T-helper 9 cell (primary cell): ENCODE data around the gene MAPK9.
A peak's percentile ranks its signal among the peaks of the same experiment; 100 is the strongest.

Source experiments
- DNase-seq: peaks from one replicate; pipeline ENCODE4 v3.0.0-alpha.2; 2020
- total RNA-seq, 2 donors: gene quantifications; one replicate each; lab custom pipeline; 2026; lab: John Stamatoyannopoulos, UW

The MAPK9 gene
- total RNA-seq: 36.9 to 53.0 reads per million in 2 donors

DNA sequence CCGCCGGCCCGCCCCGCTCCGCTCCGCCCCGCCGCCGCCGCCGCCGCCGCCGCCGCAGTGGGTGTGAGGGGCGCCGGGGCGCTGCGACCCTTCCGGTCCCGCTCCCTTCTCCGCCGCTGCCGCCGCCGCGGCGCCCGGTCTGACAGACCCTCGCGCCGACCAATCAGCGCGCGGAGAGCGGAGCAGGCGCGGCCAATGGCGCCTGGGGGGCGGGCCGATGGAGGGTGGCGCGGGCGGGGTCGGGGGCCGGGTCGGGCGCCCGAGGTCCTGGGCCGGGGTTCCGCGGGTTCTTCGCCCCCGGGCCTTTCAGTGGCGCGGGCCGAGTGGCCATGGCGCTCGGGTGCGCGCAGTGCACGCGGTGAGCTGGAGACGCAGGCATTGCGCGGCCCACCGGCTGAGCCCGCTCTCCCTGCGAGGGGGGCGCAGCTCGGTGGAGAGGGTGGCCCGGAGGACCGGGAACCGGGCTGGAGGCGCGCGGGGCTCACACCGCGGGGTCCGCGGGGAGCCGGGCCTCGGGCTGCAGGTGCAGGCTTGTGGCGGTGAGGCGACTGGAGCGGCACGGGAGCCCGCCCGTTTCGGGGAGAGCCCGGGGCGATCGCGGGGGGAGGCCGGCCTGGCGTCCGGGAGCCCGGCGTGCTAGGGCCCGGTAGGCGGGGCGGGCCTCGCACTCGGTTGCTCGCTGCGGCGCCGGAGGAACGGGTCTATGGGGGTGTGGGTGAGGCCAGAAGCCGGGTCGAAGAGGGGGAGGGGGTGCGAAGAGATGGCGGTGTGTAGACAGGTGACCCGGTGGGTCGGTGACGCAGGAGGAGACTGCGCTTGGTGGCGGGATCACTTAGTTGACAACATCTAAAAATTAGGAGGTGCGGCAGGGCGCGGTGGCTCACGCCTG is at the start of gene MAPK9:
Gene MAPK9 (minus strand): TSS at position 141 of the 889 bp plus-strand sequence. CDS start 11,522 bp downstream, outside the sequence.
- peak; percentile 82 for DNase-seq

DNA sequence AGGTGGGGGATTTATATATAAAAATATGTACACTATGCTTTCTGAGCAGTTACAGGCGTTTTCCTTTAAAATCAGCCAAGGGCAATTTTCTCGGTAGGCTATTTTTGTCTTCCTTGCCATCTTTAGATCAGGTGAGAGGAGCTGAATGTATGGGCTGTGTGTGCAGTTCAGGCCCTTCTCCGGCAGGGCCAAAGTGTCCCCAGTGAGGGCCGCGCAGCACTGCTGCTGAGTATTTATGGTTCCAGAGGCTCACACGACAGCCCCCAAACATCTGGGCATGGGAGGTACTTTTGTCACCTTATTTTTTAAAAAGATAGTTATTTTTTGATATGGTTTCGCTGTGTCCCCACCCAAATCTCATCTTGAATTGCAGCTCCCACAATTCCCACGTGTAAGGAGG is 49.7 kb upstream of the MAPK9 start:
- no peak for DNase-seq

DNA sequence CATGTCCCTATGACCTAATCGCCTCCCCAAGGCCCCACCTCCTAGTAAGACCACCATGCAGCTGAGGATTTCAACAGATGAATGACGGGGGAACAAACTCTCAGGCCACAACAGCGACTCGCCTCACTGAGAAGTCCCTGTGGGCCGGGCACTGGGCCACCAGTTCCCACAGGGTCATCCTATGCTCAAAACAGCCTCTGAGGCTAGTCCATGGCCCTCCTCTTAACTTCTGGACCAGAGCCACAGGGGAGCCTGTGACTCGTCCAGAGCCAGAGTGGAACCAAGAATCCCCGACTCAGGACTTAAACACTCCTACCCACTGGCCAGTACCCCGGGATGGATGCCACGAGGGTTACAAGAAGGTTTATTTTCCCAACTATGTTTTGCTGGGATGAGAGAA is 49.0 kb upstream of the MAPK9 start:
- DNase-seq: no peak

DNA sequence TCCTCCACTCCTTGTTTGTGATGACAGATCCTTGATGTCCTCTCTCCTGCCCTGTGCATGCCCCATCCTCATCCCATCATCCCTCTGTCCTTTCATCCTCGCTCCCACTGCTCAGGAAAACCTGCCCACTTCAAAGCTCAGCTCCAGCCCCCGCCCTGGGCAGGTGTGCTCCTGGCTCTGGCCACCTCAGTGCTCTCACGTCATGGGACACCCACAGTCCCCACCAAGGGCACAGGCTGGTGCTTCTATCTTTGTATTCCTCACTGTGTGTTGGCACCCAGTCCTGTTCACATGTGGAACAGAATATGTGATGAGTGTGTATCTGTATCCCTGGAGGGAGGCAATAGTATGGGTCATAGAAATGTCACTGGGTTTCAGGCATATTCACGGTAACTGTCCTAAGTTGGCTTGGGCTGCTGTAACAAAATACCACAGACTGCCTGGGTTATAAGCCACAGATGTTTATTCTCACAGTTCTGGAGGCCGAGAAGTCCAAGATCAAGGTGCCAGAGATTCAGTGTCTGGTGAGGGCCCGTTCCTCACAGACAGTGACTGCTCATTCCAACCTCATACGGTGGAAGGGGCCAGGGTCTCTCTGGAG is 47.8 kb upstream of the MAPK9 start:
- DNase-seq: no peak

DNA sequence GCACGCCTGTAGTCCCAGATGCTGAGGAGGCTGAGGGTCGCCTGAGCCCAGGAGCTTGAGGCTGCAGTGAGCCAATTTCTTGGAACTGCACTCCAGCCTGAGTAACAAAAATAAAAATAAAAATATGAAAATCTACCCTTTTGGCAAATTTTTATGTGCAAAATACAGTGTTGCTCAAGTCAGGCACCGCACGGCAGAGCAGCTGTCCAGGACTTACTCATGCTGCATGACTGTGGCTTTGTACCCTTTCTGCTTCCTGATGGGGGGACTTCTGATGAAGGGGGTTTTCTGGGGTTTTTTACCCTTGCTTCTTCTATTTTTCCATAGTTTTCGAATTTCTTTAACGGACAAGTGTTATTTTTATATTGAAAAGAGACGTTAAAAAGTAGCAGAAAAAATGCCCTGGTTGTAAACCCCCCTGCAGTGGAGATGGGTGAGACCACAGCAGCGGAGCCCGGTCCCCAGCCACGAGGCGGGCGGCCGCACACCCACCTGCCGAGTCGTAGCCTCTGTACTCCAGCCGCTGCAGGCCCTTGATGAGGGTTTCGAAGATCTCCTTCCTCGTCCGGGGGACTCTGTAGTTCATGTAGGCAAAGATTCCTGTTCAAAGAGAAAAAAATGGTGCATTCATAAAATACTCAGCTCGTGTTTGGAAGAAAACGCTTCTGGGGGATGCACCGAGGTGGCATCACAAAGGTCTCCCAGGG is 46.3 kb upstream of the MAPK9 start:
- no peak for DNase-seq

DNA sequence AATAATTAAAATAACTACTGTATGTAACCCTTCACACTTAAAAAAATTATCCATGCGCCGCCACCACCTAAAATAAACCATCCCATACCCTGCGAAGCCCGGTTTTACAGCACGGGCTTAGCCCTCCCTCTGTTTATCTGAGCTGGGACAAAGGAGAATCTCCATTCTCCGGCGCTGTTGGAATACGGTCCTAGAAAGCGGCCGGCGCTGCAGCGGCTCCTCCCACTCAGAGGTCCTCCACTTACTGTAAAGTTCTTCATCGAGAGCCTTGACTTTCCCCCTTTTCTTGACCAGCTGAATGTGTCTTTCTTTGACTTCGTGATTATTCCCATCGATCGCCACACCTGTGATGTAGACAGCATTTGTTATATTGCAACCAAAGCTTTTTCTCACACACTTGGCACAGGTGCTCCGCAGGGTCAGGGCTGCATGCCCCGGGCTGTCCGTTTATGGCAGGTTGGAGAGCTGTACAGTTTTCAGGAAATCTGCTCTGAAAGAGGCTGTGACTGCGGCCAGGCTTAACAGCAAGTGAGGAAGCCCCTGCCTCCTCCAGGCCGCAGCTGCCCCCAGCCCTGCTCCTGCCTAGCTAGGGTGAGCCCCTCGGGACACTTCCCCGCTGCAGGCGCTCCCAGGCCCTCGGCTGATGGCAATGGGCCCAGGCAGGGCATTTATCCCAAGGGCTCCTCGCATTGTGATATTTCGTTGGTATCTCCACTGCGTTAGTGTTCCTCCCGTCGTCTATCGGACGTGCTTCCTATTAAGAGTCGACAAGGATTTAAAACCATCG is 44.5 kb upstream of the MAPK9 start:
- DNase-seq: no peak

DNA sequence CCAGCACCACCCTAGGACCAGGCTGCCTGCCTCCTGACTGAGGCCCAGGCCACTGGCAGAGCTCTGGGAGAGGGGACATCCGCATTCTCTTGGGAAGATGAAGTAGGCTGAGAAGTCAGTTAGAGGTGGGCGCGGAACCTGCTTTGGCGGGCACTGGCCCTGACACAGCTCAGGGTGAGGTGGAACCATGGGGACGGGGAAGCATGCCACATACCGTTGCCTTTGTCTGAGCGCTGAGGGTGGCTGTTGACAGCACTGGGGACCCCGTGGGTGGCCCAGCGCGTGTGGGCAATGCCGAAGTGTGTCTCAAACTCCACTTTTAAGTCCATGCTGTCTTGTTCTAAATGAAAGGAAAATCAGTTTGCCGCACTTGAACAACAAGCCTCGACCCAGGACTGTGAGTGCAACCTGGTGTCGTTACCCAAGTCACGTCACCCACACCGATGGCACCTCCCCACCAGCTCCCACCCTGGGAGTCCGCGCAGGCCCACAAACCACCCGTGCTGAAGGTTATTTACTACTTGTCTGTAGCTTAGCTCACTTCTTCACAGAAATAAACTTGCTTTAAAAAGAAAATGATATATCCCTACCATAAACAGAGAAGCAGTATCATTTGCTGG is 43.8 kb upstream of the MAPK9 start:
- no peak for DNase-seq

DNA sequence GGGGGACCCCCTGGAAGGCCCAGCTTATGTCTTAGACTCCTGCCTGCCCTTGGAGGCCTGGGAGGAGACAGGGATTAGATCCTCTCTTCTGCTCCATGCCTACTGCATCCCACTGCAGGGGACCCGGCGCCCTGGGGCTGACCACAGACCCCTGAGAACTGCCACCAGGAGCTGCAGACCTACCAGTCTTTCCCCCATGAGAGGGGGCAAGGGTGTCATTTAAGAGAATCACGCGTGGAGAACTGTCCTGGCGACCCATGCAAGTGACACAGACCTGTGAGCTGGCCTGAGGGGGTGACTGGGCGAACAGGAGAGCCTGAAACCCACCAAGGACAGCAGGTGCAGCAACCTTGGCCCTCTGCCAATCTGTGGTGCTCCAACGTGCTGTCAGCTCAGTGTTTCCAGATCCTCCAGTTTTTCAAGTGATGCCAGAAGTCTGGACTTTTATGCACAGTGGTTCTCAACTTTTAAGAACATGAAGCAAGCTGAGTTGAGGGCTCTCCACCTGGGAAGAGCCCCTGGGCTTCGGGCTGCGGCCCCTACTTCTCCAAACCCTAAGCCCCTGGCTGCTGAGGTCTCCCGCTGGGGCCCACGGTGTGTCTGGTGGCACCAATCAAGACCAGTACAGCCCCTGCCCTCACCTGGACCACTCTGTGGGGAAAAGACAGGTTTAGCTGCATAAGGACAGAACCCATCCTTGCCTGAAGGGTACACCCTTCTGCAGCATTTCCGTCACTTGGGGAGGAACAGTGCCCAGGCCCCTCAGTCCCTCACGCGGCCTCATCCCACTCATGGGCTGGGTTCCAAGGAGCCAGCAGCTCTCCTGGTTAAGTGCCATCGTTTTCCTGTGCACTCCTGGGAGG is 43.1 kb upstream of the MAPK9 start:
- DNase-seq: no peak

DNA sequence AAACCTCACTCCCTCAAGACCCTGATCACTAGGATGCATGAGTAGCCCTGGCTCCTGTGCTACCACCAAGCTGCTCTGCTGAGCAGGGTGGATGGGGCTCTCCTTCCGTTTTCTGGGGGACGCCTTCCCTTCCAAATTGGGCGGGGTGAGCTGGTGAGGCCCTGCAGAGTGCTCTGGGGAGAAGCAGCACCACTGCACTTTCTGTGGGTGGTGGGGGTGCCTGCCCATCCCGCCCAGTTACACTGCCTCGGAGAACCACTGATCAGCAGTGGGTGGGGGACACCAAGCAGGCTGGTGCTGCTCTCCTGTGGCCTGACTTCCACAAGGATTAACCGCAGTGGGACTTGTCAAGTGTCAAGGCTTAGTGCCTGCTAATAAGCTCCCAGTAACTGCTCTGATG is 42.3 kb upstream of the MAPK9 start:
- no peak for DNase-seq

DNA sequence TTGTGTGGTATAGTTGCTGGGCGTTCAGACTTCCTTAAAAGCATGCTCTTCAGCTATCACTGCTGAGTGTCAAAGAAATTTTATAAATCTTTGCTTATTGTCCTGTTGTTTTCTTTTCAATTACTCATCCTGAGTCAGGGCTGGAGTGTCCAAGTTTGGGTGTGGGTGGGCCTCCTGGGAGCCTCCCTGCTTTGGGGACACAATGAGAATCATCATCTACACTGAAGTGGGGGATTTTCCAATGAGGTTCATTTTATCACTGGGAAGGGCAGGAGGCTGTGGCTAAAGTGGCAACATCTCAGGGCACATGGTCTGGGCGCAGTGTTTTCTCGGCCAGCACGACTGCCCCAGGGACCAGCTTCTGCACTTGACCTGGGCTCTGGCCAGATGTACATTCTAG is 41.8 kb upstream of the MAPK9 start:
- no peak for DNase-seq

DNA sequence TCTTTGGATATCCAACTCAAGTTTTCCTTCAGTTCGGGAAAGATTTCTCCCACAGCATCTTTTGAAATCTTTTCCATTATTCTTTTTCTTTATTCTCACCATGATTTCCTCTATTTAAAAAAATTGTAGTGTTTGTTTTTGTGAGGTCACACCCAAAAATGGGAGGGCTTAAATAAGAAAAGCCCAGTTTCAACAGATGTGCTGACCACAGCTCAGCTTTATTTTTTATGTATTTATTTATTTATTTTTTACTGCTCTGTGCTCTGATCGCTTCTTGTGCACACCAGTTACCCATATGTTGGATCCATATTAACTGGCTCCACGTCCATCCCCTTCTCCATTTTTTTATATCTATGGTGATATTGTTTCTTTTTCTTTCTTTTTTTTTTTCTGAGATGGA is 41.0 kb upstream of the MAPK9 start:
- DNase-seq: no peak

DNA sequence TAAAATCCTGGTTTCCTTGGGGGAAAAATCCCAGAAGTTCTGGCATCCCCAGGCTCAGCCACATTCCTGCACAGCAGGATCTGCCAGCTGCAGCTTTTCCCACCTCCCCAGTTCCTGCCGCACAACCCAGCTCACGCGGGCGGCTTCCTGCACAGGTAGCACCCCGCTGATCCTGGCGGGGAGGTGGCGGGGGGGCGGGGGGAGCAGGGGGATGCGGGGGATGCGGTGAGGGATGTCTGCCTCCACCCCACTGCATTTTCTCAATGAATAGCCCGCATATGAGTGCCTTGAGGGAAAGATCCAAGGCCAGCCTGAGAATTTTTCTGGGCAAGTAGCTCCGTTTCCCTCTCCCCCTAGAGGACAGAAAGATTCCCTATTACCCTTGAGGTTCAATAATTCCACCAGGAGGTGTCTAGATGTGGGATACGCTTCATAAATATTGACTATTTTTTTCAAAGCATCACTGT is 40.2 kb upstream of the MAPK9 start:
- DNase-seq: no peak

DNA sequence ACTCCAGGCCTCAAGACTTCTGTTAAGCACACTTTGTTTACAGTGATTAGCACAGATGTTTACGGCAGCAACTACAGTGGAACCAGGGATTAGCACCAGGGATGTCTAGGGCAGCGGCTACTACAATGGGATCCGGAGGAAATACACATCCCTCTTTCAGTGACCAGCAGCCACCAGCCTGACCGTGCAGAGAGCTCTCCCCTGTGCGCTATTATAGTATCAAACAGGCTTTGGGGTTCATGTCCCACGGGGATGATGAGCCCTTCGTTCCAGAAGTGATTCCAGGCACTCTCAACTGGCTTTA is 39.7 kb upstream of the MAPK9 start:
- no peak for DNase-seq

DNA sequence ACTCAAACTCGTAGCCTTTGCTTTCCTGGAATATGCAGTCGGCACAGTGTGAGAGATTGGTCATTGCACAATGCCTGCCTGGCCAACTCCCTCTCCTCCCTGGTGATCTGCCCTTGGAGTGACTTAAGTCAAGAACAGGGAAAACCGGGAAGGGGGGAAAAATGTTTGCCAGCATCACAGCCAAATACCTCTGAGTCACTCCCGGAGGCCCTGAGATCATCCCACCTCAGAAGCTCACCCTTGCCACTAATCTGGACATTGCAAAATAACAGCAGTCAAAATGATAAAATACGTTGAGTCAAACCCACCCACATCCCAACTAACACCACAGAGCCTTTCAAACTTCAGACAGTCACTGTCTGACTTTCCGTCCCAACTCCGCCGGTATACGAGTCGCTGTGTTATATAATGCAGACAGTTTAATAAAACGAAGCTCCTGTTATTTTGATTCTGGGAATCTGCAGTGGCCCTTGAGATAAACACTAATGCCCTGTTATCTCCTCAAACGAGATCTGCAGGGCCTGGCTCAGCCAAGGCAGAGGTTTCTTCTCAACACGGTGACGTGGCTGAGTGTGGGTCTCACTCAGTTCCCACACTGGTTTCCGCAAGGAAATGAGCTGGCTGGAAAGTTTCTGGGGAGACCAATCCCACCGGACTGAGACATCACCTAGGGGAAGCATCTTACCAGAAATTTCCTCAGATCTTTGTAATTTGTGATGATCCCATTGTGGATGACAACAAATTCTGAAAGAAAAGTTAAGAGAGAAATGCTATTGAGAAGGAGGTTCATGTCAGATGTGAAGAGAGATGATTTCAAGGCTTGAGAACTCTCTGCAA is 39.1 kb upstream of the MAPK9 start:
- DNase-seq: no peak

DNA sequence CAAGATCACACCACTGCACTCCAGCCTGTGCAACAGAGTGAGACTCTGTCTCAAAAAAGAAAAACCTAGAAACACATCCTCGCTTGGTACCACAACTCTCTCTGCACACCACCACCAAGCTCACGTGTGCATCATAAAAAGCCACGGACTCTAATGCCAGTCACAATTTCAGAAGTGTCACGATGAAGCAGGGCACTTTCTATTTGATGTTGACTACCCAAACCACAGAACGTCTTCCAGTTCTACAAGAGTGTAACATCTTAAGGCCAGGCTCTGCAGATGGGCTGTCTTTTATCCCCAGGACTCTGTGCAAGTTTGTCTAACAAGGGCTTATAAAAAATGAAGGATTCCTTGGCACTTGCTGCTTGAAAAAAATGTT is 38.4 kb upstream of the MAPK9 start:
- DNase-seq: no peak

DNA sequence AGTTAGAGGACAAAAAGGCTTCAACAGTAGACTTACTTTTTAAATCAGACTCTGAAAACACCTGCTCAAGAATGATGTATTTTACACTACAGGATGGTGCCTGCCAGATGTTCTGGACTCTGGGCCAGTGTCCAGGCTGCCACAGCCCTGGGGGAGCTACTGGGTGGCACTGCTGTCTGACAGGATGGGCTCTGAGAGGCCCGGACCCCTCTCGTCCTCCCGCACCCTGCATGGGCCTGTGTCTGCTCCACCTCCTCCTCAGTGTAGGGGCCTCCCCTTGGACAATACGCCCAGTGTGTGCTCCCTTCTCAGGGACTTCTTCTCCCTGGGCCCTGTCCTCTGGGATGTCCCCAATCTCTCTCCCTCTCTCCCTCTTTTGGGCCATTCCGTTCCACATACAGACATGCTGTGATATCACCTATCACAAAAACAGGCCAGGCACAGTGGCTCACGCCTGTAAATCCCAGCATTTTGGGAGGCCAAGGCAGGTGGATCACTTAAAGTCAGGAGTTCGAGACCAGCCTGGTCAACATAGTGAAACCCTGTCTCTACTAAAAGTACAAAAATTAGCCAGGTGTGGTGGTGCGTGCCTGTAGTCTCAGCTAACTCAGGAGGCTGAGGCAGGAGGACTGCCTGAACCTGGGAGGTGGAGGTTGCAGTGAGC is 37.9 kb upstream of the MAPK9 start:
- DNase-seq: no peak

DNA sequence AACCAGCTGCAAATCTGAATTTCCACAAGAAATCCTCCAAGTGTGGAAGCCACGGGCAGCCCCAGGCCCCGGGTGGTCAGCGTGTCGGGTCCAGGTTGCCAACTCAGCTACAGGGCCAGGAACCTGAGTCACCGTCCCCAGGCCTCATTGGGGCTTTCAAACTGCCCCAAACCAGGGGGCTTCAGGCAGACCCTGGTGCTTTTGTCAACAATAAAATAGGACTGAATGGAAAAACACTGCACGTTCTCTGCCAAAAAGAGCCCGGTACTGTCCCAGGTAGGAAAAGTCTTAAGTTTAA is 37.2 kb upstream of the MAPK9 start:
- DNase-seq: no peak

DNA sequence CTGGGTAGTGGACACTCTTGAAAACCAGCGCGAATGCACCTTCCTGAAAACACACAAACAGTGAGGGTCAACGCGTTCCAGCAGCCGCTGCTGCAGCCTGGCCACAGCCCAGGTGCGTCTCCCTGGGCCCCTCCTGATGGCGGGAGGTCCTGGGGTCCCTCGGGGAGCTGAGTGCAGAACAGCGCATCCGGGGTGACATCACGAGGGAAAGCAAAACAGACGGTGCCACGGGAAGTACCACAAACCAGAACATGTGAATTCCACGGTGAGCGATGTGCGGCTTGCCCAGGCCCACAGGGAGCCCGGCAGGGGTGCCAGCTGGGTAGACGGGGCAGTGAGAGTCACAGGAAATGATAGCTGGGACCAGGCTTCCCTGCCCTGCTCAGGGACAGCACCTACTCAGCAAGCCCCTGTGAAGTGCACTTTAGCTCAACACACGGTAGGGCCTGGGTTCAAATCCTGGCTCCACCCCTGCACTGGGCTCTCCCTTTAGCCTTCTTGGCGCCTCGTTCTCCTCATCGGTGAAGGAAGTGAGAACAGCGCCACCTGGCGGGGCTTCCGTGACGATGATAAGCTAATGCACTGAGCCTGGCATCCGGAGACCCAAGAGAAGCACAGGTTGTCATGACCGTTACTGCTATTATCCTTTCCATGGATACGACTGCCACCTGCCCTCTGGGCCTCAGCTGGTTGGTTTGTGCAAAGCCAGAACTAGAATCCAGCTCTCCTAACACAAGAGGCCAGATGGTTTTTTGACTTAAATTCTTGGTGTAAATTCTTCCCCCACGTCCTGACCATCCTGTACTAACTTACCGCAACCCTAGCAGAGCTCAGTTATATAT is 36.6 kb upstream of the MAPK9 start:
- DNase-seq: peak; percentile 83

DNA sequence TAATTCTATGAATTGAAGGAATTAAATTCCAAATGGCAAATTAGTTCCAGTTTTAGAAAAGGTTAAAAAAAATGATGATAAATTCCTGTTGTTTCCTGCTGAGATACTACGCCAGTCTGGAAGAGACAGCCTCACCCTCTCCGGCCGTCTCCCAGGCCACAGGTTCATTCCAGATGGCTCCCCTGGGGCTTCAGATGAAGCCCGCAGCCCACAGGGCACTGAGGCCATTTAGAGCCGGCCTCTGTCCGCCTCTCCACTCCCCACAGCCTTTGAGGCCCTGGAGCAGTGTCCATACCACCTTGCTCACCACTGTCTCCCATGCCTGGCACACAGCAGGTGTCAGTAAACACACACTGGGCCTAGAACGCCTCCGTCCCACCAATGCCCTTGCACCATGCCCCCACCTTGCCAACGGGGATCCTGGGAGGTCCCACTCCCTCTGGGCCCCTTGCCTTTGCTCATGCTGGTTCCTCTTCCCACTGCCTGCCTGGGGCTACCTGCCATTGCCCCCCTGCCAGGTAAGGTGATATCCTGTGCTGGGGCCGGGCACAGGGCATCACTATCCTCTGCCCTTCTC is 35.2 kb upstream of the MAPK9 start:
- DNase-seq: no peak
